A673 (cell line): ENCODE results near the gene SNTG2.

ENCODE experiments used
- CTCF ChIP-seq: fragments of 300-800, 200-600 bp; sonication (generic); conservative IDR thresholded peaks from 2 replicates; pipeline ENCODE4 v1.5.1; 2017; ENCODE audit warnings: low read depth, mild to moderate bottlenecking, antibody characterized with exemption, low read length, moderate library complexity, mixed read lengths
- EZH2 ChIP-seq: fragments of 200-600 bp; sonication (generic); IDR thresholded peaks from 2 replicates; pipeline ENCODE4 v1.6.1; 2017; ENCODE audit warnings: borderline replicate concordance, low read depth, mild to moderate bottlenecking, mixed read lengths, antibody characterized with exemption, low read length; ENCODE audit not compliant: poor library complexity, severe bottlenecking

DNA sequence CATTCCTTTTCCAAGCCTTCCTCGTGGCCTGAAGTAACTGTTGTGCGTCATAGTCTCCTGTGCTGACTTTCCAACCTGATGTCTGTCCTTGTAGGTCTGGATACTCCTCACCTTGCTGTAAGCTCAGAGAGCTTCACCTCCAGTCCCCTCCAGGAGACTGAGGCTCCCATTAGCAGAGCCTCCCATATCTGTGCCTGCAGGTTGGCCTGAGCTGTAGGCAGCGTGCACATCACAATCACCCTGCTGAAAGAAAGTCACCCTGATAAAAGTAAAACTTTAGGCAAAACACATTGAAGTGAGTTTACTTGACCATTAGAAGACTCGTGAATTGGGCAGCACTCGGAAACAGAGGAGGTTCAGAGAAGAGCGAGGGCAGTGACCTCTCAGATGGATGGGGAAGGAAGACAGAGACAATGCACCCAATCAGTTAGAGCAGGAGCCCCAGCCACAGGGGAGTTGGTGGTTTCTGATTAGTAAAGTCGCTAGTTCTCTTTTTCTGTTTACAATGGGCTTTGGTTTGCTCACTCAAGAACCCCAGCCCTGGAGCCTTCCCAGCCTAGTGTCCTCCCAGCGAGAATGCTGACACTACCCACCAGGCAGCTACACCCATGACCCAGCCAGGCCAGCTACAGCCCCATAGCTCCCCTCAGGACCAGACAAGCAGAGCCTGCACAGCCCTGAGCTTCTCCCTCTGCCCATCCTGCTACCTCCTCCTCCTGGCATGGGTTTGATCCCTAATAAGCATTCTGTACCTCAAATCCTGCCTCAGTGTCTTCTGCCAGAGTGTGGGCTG is 450.5 kb downstream of the SNTG2 start:
- TF ChIP-seq CTCF = no peak
- TF ChIP-seq EZH2 = no peak
